Measurements from ENCODE around the gene ZNF286A. TPM values are rescaled to one million over a fixed set of nuclear protein-coding genes. Genes with fewer than 3 reads are reported as not detected.
"Not testable (repeated sequence)": the region's sequence is repeated elsewhere in the genome, so short reads cannot be mapped to it uniquely, and the experiment has no call there.

ZNF286A gene
- total RNA-seq, 4 donors from 2014 or later = 3.3 to 10.2 (median 6.0) TPM

DNA sequence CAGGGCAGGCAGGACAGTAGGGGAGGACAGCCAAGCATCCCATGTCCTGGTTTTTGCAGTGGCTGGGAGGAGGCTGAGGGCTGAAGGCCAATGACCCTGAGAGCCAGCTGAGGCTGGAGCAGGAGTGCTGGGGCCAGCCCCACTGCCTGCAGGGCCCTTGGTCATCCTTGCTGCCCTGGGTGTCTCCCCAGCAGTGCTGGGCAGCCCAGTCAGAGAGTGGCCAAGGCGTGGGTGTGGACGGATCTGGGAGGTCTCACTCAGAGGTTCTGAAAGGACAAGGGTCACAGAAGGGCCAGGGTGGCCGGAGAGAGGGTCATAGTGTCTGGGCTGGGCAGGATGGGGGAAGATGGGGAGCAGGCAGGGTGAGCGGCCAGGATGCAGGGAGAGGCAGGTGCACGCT, 37.0 kb downstream of the ZNF286A start:
- H3K9me3 ChIP-seq; H3K36me3 ChIP-seq; H3K27ac ChIP-seq; H3K27me3 ChIP-seq; intact Hi-C loops (cut with DNase I; ENCODE audit: low total_unique reads); in situ Hi-C loops (cut with MboI; ENCODE audit: low sequenced_read_pairs in 4 of 4); ATAC-seq; H3K4me1 ChIP-seq; H3K4me3 ChIP-seq; DNase-seq: not testable (repeated sequence)

GRCh38 chr17:15738066-15738465, 38.5 kb downstream of the ZNF286A start:
- in situ Hi-C loops (cut with MboI; ENCODE audit: low sequenced_read_pairs in 4 of 4) = no loop called here
- TF ChIP-seq POLR2A (IDR thresholded peaks at IDR 0.05) (no peak), CTCF (IDR thresholded peaks at IDR 0.05 in 4 of 5, conservative IDR thresholded peaks at IDR 0.05 in 1 of 5) (no peak)
- Histone ChIP-seq H3K36me3 (no peaks in the 10 kb centered on the region), H3K27me3 (no peaks in the 10 kb centered on the region), H3K9me3 (no peaks in the 10 kb centered on the region), H3K4me1 (no peaks in the 10 kb centered on the region), H3K4me3 (no peak overlapping the region), H3K27ac (no peak overlapping the region)
- no peak for DNase-seq
- no peak for ATAC-seq
- intact Hi-C loops (cut with DNase I; ENCODE audit: low total_unique reads) = no loop called here

GRCh38 chr17:15739259-15739658, 39.7 kb downstream of the ZNF286A start:
- DNase-seq; H3K4me1 ChIP-seq; H3K36me3 ChIP-seq; H3K4me3 ChIP-seq; H3K27ac ChIP-seq; H3K27me3 ChIP-seq; intact Hi-C loops (cut with DNase I; ENCODE audit: low total_unique reads); H3K9me3 ChIP-seq; ATAC-seq; in situ Hi-C loops (cut with MboI; ENCODE audit: low sequenced_read_pairs in 4 of 4): not testable (repeated sequence)

DNA sequence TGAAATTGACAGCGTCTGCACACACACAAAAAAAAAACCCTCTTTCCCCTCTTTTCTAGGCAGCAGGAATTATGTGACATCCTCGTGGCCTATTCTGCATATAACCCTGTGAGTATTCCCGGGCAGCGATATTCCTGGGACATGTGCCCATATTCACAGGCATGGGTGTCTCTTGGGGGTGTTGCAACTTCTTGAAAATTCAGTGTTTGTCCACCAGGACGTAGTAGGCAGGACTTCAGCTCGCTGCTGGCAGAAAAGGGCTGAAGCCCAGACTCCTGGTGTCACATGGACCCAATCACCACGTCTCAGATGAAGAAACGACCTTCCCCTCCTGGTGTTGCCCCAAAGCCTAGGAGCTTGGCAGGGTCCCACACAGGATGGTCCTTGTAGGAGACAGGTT, 40.5 kb downstream of the ZNF286A start:
- intact Hi-C loops (cut with DNase I; ENCODE audit: low total_unique reads); H3K9me3 ChIP-seq; H3K36me3 ChIP-seq; H3K4me1 ChIP-seq; DNase-seq; H3K27me3 ChIP-seq; in situ Hi-C loops (cut with MboI; ENCODE audit: low sequenced_read_pairs in 4 of 4); H3K27ac ChIP-seq; ATAC-seq; H3K4me3 ChIP-seq: not testable (repeated sequence)

- no peak for DNase-seq
- H3K36me3 ChIP-seq = no peaks in the 10 kb centered on the region
- ATAC-seq = no peak
- no peaks in the 10 kb centered on the region for H3K27me3 ChIP-seq
- no peak overlapping the region for H3K27ac ChIP-seq
- TF ChIP-seq POLR2A (IDR thresholded peaks at IDR 0.05) (no peak), CTCF (IDR thresholded peaks at IDR 0.05 in 4 of 5, conservative IDR thresholded peaks at IDR 0.05 in 1 of 5) (no peak)
- intact Hi-C loops (cut with DNase I; ENCODE audit: low total_unique reads) = no loop called here
- no peaks in the 10 kb centered on the region for H3K4me1 ChIP-seq
- in situ Hi-C loops (cut with MboI; ENCODE audit: low sequenced_read_pairs in 4 of 4) = no loop called here
- H3K4me3 ChIP-seq = no peak overlapping the region
- H3K9me3 ChIP-seq = no peaks in the 10 kb centered on the region
Measured at GRCh38 chr17:15740570-15741120, 41.1 kb downstream of the ZNF286A start.

DNA sequence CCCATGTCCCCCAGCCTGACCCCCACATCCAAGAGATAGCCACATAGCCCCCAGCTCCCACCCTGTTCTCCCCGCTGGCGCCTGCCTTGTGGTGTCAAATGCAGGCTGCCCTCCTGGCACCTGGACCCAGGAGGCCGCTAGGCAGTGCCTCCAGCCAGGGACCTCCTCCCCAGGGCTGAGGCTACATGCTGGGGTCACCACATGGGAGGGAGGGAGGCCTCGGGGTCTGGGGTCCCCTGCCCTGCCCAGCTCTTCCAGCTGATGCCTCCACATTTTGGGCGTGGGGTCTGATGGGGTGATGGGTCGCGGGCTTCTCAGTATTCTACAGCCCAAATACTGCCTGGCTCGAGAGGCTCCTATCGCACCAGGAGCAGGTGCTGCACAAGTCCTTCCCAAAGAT, 42.1 kb downstream of the ZNF286A start:
- no peaks in the 10 kb centered on the region for H3K4me1 ChIP-seq
- H3K27me3 ChIP-seq = no peaks in the 10 kb centered on the region
- H3K9me3 ChIP-seq = no peaks in the 10 kb centered on the region
- H3K4me3 ChIP-seq = no peak overlapping the region
- no peak overlapping the region for H3K27ac ChIP-seq
- intact Hi-C loops (cut with DNase I; ENCODE audit: low total_unique reads) (no loop called here), in situ Hi-C loops (cut with MboI; ENCODE audit: low sequenced_read_pairs in 4 of 4) (no loop called here)
- no peak for DNase-seq
- TF ChIP-seq CTCF (IDR thresholded peaks at IDR 0.05 in 4 of 5, conservative IDR thresholded peaks at IDR 0.05 in 1 of 5) = no peak
- ATAC-seq = no peak
- H3K36me3 ChIP-seq = no peaks in the 10 kb centered on the region
